ENCODE data around the gene LY6G5C. TPM values are rescaled to one million over a fixed set of nuclear protein-coding genes. Genes with fewer than 3 reads are reported as not detected.

The LY6G5C gene
- total RNA-seq, 4 donors from 2014 or later = 0.95 to 2.2 TPM; not detected in 2

- H3K27ac ChIP-seq = no peak overlapping the region
- in situ Hi-C loops (cut with MboI; ENCODE audit: low pct_ligation_motif_present in 1 of 4, low pct_unique_long_range_greater_than_20kb in 1 of 4, low sequenced_read_pairs in 3 of 4) = loop anchor here in 1 of 4 donors (10.0 kb wide), 1 partner anchor 278 kb away; the partner anchor contains the start of genes NELFE and SKIC2
- TF ChIP-seq POLR2A (IDR thresholded peaks at IDR 0.05) (no peak), EP300 (IDR thresholded peaks at IDR 0.05; ENCODE audit: low read depth) (no peak), POLR2AphosphoS5 (IDR thresholded peaks at IDR 0.05) (no peak)
- TF ChIP-seq, protein P1, sequence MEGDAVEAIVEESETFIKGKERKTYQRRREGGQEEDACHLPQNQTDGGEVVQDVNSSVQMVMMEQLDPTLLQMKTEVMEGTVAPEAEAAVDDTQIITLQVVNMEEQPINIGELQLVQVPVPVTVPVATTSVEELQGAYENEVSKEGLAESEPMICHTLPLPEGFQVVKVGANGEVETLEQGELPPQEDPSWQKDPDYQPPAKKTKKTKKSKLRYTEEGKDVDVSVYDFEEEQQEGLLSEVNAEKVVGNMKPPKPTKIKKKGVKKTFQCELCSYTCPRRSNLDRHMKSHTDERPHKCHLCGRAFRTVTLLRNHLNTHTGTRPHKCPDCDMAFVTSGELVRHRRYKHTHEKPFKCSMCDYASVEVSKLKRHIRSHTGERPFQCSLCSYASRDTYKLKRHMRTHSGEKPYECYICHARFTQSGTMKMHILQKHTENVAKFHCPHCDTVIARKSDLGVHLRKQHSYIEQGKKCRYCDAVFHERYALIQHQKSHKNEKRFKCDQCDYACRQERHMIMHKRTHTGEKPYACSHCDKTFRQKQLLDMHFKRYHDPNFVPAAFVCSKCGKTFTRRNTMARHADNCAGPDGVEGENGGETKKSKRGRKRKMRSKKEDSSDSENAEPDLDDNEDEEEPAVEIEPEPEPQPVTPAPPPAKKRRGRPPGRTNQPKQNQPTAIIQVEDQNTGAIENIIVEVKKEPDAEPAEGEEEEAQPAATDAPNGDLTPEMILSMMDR (IDR thresholded peaks at IDR 0.05) = no peak
- H3K4me3 ChIP-seq = no peak overlapping the region
- peaks cover 0 to 8% (median 3%) of the 10 kb centered on the region in 4 donors for H3K36me3 ChIP-seq
- H3K4me1 ChIP-seq = peaks cover 5 to 17% (median 10%) of the 10 kb centered on the region in 4 donors
- DNase-seq = no peak
- no peaks in the 10 kb centered on the region for H3K27me3 ChIP-seq
- no peaks in the 10 kb centered on the region for H3K9me3 ChIP-seq
- intact Hi-C loops (cut with DNase I; ENCODE audit: low total_unique reads) = no loop called here
- 83 to 85% methylated on average over 5 to 6 of the region's 6 CpGs for WGBS, 2 donors (ENCODE audit: low coverage in 1 of 2)
These were observed 4.0 kb downstream of the LY6G5C start for GRCh38 chr6:31676904-31677303.

- H3K9me3 ChIP-seq = no peaks in the 10 kb centered on the region
- TF ChIP-seq, protein P1 (IDR thresholded peaks at IDR 0.05) = no peak
- TF ChIP-seq POLR2A (IDR thresholded peaks at IDR 0.05) (no peak), EP300 (IDR thresholded peaks at IDR 0.05; ENCODE audit: low read depth) (no peak), POLR2AphosphoS5 (IDR thresholded peaks at IDR 0.05) (no peak)
- H3K36me3 ChIP-seq = peaks cover 0 to 13% (median 4%) of the 10 kb centered on the region in 4 donors
- no peak overlapping the region for H3K4me3 ChIP-seq
- intact Hi-C loops (cut with DNase I; ENCODE audit: low total_unique reads) (no loop called here), in situ Hi-C loops (cut with MboI; ENCODE audit: low pct_ligation_motif_present in 1 of 4, low pct_unique_long_range_greater_than_20kb in 1 of 4, low sequenced_read_pairs in 3 of 4) (loop anchor here in 1 of 4 donors (10.0 kb wide), 1 partner anchor 278 kb away; the partner anchor contains the start of genes NELFE and SKIC2)
- DNase-seq = no peak
- no peak overlapping the region for H3K27ac ChIP-seq
- H3K27me3 ChIP-seq = no peaks in the 10 kb centered on the region
- H3K4me1 ChIP-seq = peaks cover 1 to 12% (median 5%) of the 10 kb centered on the region in 4 donors
- 73% methylated on average over 4 of the region's 4 CpGs; no CpG with 5 or more reads in 1 of the 2 donors for WGBS, 2 donors (ENCODE audit: low coverage in 1 of 2)
These were observed 4.5 kb downstream of the LY6G5C start for GRCh38 chr6:31676322-31676903.

DNA sequence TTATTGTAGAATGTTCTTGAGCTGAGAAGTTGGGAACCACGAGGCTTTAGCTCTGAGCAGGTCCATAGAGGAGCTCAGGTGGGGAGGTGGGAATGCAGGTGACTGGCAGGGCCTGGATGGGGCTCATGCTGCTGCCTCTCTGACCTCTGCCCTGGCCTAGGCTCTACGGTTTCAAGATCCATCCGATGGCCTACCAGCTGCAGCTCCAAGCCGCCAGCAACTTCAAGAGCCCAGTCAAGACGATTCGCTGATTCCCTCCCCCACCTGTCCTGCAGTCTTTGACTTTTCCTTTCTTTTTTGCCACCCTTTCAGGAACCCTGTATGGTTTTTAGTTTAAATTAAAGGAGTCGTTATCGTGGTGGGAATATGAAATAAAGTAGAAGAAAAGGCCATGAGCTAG lies 11.2 kb downstream of the LY6G5C start, which contains the start of gene LY6G5B:
TSS of gene LY6G5B (plus strand) at position 301 of the 400 bp plus-strand sequence. CDS start 975 bp downstream, outside the sequence.
- peaks cover 0 to 54% (median 30%) of the 10 kb centered on the region in 4 donors for H3K36me3 ChIP-seq
- H3K9me3 ChIP-seq = no peaks in the 10 kb centered on the region
- intact Hi-C loops (cut with DNase I; ENCODE audit: low total_unique reads) = no loop called here
- 70 to 90% methylated on average over 2 to 8 of the region's 8 CpGs for WGBS, 2 donors (ENCODE audit: low coverage in 1 of 2)
- TF ChIP-seq POLR2AphosphoS5 (IDR thresholded peaks at IDR 0.05) = no peak
- H3K4me3 ChIP-seq = no peak within 1 kb of the TSS
- DNase-seq = no peak
- peaks cover 8 to 18% (median 11%) of the 10 kb centered on the region in 4 donors for H3K4me1 ChIP-seq
- H3K27ac ChIP-seq = no peak within 1 kb of the TSS
- no peaks in the 10 kb centered on the region for H3K27me3 ChIP-seq
- in situ Hi-C loops (cut with MboI; ENCODE audit: low pct_ligation_motif_present in 1 of 4, low pct_unique_long_range_greater_than_20kb in 1 of 4, low sequenced_read_pairs in 3 of 4) = loop anchor here in 1 of 4 donors (10.0 kb wide), 1 partner anchor 285 kb away; the partner anchor contains the start of genes NELFE and SKIC2

- TF ChIP-seq, protein P1 (IDR thresholded peaks at IDR 0.05) = no peak
- TF ChIP-seq POLR2A (IDR thresholded peaks at IDR 0.05) (no peak), EP300 (IDR thresholded peaks at IDR 0.05; ENCODE audit: low read depth) (no peak), POLR2AphosphoS5 (IDR thresholded peaks at IDR 0.05) (no peak)
- intact Hi-C loops (cut with DNase I; ENCODE audit: low total_unique reads) = no loop called here
- Histone ChIP-seq H3K27me3 (no peaks in the 10 kb centered on the region), H3K4me1 (peaks cover 21 to 47% (median 26%) of the 10 kb centered on the region in 4 donors), H3K36me3 (peaks cover 0 to 50% (median 24%) of the 10 kb centered on the region in 4 donors), H3K4me3 (peak overlapping the region; percentile 76 to 96 (median 92)), H3K9me3 (no peaks in the 10 kb centered on the region), H3K27ac (peak overlapping the region; percentile 93 to 99 (median 98))
- in situ Hi-C loops (cut with MboI; ENCODE audit: low pct_ligation_motif_present in 1 of 4, low pct_unique_long_range_greater_than_20kb in 1 of 4, low sequenced_read_pairs in 3 of 4) = no loop called here
- no peak for DNase-seq
- WGBS, 2 donors (ENCODE audit: low coverage in 1 of 2) = 1 to 5% methylated on average over 4 to 15 of the region's 15 CpGs
These were observed 14.4 kb downstream of the LY6G5C start for GRCh38 chr6:31666337-31666965.
